ENCODE results near the gene FGF1.

The FGF1 gene

DNA sequence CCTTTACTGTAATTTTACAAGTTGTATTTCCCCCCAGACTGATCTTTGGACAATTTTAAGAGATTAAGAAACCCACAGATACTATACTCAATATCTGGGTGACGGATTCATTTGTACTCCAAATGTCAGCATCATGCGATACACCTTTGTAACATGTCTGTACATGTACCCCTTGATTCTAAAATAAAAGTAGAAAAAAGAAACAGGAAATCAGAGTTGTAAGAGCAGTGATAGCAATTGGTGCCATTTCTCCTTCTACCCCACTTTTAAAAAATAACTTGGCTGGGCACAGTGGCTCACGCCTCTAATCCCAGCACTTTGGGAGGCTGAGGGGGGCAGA, 116.9 kb downstream of the FGF1 start:
- no peak for DNase-seq

DNA sequence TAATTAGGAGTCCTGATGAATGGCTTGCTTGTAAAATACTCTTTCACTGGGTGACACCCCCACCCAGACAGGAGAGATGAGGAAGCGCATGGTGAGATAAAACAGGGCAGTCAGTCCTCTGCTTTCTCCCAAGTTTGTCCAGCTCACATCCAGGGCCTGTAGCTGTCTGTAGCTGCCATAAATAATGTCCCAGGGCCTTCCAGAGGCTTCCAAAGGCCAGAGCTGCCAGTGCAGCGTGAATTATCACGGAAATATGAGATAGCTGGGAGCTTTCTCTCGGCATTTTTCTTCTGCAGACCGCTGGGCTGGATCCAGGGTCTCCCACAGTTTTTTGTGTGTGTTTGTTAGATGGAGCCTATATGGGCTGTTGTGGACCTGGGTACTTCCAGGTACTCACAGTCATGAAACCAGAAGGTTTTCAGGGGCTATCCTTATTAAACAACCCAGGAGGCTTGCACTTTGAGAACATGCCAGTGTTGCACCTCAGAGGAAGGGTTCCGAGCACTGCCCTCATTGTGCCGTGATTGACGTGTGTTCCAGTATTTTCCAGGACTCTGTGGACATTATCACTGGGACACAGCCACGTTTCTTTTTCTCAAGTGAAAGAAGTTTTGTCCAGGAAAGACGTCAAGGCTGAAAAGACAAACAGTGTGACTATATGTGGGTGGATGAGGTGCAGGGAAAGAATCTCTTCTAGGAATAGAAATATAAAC, 117.5 kb downstream of the FGF1 start:
- no peak for DNase-seq

- no peak for DNase-seq
These were observed 124.3 kb downstream of the FGF1 start for GRCh38 chr5:142561486-142562097.

DNA sequence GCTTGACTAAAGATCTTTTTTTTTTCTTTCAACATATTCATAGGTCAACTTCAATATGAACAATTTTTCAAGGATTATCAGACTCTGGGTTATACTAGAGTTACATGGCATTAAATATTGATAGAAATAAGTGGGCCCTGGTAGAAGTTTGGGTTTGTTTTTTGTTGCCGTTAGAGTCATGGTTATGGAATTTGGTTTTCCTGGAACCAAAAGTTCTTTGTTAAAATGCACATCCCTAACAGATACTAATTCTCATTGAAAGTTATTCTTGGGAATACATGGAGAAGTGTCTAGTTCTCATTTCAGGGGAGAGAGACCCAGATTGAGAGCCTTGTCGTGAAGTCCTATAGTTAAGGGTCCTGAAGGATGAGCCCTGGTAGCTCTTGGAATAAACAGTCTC, 124.9 kb downstream of the FGF1 start:
- no peak for DNase-seq

DNA sequence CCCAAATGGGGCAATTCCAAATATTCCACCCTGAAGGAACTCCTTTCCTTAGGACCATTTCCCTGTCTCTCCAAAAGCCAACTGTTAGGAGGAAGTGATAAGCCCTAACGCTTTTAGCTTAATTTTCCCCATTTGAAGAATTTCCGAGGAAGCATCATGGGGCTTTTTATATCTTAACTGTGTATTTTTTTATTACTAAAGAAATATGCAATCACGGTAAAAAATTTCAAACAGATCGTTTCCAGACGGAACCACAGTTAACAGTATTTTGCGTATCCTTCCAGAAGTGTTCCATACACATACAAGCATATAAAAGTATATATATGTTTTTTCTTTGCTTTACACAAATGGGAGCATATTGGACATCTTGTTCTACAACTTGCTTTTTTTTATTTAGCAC, 133.8 kb downstream of the FGF1 start:
- DNase-seq: no peak

- DNase-seq: no peak
These were observed 134.4 kb downstream of the FGF1 start for GRCh38 chr5:142551338-142552067.

DNA sequence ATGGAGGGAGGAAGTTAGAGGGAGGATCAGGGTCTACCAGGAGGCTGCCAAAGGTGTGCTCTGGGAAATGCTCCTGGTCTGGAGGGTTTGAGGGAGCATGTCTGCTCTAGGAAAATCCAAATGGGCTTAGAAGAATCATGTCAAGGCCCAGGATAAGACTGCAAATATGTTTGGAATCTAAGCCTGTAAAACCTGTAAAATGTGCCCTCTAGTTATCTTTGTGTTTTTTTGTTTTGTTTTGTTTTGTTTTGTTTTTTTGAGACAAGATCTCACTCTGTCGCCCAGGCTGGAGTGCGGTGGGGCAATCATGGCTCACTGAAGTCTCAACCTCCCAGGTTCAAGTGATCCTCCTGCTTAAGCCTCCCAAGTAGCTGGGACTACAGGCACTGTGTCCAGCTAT, 135.4 kb downstream of the FGF1 start:
- DNase-seq: no peak

GRCh38 chr5:142549834-142550233, 136.1 kb downstream of the FGF1 start:
- DNase-seq: no peak

DNA sequence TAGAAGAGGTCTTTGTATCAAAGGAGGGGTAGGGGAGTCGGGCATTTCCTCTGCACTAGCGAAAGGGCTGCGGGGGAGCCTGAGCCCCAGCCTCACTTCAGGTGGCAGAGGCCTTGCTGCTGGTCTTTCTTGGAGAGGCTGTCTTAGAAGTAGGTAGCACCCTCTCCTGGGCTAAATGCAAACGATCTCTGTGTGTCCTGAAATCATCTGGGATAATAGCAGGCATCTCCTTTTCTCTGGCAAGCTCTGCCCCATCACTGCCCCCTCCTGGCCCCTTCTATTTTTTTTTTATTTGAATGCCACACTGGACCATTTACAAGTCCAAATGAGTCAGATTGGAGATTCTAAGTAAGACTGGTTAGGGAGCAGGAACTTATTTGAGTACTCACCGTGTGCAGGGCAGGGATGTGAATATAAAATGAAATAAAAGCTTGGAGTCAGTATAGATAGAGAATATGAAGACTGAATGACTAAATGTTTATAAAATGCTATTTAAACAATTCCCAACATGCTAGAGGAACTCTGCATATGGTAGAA, 137.1 kb downstream of the FGF1 start:
- DNase-seq: no peak

DNA sequence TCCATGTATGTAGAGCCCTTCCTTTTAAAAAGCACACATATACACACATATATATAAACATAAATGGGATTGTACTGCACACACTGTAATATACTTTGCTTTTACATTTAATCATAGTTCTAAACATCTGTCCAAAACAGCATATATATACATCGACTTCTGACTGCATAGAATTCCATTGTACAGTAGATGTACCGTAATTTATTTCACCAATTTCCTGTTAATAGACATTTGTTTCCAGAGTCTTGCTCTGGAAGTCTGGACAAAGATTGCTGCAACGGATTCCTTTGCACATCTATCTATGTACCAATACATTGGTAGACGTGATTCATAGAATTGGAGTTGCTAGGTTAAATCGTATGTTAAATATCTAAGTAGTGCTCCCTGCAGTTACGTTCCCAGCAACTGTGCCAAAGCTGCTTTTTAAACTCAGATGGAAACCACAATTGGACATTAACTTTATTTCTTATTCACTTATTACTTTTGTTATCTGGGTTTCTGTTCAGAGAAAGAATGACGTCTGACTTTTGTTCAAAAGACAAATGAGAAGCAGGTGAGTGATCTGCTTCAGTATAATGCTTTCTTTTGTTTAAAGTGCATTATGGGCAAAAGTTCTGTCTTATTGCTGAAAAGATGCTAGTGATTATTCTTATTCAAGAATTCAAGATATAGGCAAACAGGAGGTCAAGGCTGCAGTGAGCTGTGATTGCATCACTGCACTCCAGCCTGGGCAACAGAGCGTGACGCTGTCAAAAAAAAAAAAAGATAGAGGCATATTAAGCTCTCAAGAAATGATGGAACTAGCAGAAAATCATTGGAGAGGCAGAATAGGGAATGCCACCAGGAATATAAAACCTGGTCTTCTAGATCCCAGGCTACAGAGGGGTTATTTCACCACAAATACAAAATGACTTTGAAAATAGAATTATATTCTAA, 138.2 kb downstream of the FGF1 start:
- no peak for DNase-seq

GRCh38 chr5:142545650-142546322, 140.1 kb downstream of the FGF1 start:
- no peak for DNase-seq

DNA sequence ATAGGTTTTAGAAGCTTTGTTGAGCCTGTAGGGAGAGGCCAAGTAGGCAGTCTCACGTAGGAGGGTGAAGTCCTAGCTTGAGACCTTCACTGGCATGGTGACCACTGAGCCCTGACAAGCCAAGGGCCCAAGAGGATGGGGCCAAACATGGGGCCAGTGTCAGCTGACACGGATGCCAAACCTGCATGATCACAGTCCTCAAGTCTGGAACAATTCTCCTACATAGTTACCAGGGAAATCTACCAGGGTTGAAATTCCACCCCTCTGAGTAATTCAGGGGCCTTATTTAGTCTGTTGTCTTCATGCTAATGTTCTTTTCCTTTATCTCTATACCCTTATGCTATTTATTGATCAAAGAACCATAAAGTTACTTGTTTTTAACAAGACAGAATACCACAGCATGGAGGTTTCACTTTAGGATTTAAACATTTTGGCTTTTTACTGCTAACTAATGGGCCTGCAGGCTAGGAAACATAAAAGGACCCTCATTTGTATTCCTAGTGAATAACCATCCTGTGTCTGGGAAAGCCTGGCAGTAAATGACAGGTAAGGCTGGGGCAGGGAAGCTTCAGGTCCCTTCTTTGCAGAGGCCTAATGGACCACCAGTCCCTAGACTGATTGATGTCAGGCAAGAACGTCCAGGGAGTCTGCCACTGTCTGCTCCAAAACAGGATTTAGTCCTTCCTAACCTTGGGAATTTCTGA, 140.8 kb downstream of the FGF1 start:
- DNase-seq: no peak

- DNase-seq: no peak
These were observed 141.7 kb downstream of the FGF1 start for GRCh38 chr5:142544071-142544753.

DNA sequence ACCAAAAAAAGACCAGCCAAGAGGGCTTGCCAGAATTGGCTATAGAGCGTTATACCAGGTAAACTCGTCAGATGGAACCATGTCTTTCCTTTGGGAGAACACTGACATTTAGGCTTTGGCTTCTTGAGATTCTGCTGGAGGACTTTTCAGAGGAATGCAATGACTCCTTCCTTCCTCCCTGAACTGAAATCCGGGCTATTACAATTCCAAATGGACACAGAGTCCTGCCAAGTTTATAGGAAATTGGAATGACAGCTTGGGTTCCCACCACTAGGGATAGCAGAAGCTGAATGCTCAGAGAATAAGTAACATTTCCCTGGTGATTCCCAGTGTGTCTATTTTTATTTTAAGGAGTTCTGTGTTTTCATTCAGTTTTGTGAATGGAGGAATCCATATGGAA, 143.0 kb downstream of the FGF1 start:
- no peak for DNase-seq
